ENCODE data around the gene RNPS1. TPM values are rescaled to one million over a fixed set of nuclear protein-coding genes. Genes with fewer than 3 reads are reported as not detected.

The RNPS1 gene
- polyA plus RNA-seq, 1 experiment = 129 TPM

DNA sequence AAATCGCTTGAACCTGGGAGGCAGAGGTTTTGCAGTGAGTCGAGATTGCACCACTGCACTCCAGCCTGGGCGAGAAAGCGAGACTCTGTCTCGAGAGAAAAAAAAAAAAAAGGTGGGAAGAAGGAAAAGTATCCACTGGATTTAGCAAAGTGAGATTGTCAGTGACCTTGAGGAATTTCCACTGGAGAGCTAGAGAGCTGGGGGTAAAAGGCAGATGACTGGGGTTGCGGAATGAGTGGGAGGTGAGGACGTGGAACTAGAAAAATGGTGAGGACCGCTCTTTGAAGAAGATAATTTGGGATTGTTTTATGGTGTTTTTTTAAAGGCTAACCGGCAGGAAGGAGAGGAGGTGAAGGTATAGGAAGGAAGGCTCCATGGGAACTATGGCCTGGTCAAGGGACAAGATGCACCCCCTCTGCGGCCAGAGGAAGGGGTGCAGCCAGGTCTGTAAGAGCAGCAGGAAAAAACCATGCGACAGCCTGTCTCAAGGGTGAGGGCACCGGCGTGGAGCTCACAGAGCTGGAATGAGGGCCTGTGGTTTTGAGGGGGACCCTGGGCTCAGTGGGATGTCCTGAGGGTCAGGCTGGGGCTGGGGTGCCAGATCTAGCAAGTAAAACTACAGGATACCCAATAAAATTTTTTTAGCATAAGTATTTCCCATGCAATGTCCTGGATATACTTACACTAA lies 63.4 kb downstream of the RNPS1 start:
- Histone ChIP-seq H3K4me3 (ENCODE audit: low read depth, low read length) (peak overlapping the region; percentile 96), H3K36me3 (ENCODE audit: control insufficient read depth, insufficient read depth, low read length) (peaks cover 11% of the 10 kb centered on the region), H3K27me3 (ENCODE audit: control insufficient read depth, insufficient read depth, low read length) (peaks cover 3% of the 10 kb centered on the region; the same call in 1 of the 2 replicates)
- no peak for DNase-seq (ENCODE audit: low read depth)
- ChIA-PET POLR2A (no interaction called here), CTCF (interaction anchor here (0.6 kb wide), 1 partner anchor 47 kb away, joined by 3 read pairs; the partner anchor contains the start of gene ECI1)
- TF ChIP-seq, protein P1, sequence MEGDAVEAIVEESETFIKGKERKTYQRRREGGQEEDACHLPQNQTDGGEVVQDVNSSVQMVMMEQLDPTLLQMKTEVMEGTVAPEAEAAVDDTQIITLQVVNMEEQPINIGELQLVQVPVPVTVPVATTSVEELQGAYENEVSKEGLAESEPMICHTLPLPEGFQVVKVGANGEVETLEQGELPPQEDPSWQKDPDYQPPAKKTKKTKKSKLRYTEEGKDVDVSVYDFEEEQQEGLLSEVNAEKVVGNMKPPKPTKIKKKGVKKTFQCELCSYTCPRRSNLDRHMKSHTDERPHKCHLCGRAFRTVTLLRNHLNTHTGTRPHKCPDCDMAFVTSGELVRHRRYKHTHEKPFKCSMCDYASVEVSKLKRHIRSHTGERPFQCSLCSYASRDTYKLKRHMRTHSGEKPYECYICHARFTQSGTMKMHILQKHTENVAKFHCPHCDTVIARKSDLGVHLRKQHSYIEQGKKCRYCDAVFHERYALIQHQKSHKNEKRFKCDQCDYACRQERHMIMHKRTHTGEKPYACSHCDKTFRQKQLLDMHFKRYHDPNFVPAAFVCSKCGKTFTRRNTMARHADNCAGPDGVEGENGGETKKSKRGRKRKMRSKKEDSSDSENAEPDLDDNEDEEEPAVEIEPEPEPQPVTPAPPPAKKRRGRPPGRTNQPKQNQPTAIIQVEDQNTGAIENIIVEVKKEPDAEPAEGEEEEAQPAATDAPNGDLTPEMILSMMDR (IDR thresholded peaks at IDR 0.05; ENCODE audit: insufficient read depth, low read depth, low read length) = no peak

Small RNAs within 50 kb of the gene (small RNA-seq; reads per million reads assigned to genes)
- 0.84 reads per million for gene MIR3677 (ENCODE audit: insufficient read length, low read depth, low replicate concordance)
- gene MIR4717 (ENCODE audit: insufficient read length, low read depth, low replicate concordance) = not detected

Other genes with a start within 250 kb of the RNPS1 start
- 0.26 and 0.33 TPM in 2 replicates for gene NPW, start 248.3 kb downstream of the RNPS1 start, polyA plus RNA-seq (2011; rRNA removed)
- gene NHERF2, start 241.2 kb downstream of the RNPS1 start, polyA plus RNA-seq (2011; rRNA removed) = 62.1 and 107 TPM in 2 replicates
- 14.6 and 21.0 TPM in 2 replicates for gene NTHL1, start 220.3 kb downstream of the RNPS1 start, polyA plus RNA-seq (2011; rRNA removed)
- gene TSC2, start 220.1 kb downstream of the RNPS1 start, polyA plus RNA-seq (2011; rRNA removed) = 30.5 and 66.3 TPM in 2 replicates
- 40.1 and 76.1 TPM in 2 replicates for gene PKD1, start 132.2 kb downstream of the RNPS1 start, polyA plus RNA-seq (2011; rRNA removed)
- 0.36 and 0.67 TPM in 2 replicates for gene RAB26, start 119.5 kb downstream of the RNPS1 start, polyA plus RNA-seq (2011; rRNA removed)
- 37.0 and 68.1 TPM in 2 replicates for gene TRAF7, start 112.3 kb downstream of the RNPS1 start, polyA plus RNA-seq (2011; rRNA removed)
- 0.01 and 0.02 TPM in 2 replicates for gene CASKIN1, start 71.5 kb downstream of the RNPS1 start, polyA plus RNA-seq (2011; rRNA removed)
- gene MLST8, start 62.7 kb downstream of the RNPS1 start, polyA plus RNA-seq (2011; rRNA removed) = 40.0 and 62.7 TPM in 2 replicates
- gene BRICD5, start 57.3 kb downstream of the RNPS1 start, polyA plus RNA-seq (2011; rRNA removed) = 1.5 and 1.7 TPM in 2 replicates
- 6.1 and 7.7 TPM in 2 replicates for gene PGP, start 53.3 kb downstream of the RNPS1 start, polyA plus RNA-seq (2011; rRNA removed)
- gene E4F1, start 44.5 kb downstream of the RNPS1 start, polyA plus RNA-seq (2011; rRNA removed) = 11.3 and 17.6 TPM in 2 replicates
- 0.33 and 0.38 TPM in 2 replicates for gene DNASE1L2, start 31.7 kb downstream of the RNPS1 start, polyA plus RNA-seq (2011; rRNA removed)
- gene ECI1, start 16.5 kb downstream of the RNPS1 start, polyA plus RNA-seq (2011; rRNA removed) = 36.9 and 63.9 TPM in 2 replicates
- 1.9 and 3.8 TPM in 2 replicates for gene ABCA3, start 72.6 kb upstream of the RNPS1 start, polyA plus RNA-seq (2011; rRNA removed)
- gene CCNF, start 161.3 kb upstream of the RNPS1 start, polyA plus RNA-seq (2011; rRNA removed) = 4.5 and 7.1 TPM in 2 replicates
- gene TEDC2, start 192.0 kb upstream of the RNPS1 start, polyA plus RNA-seq (2011; rRNA removed) = 2.2 and 3.7 TPM in 2 replicates
- 0.09 and 0.12 TPM in 2 replicates for gene NTN3, start 203.2 kb upstream of the RNPS1 start, polyA plus RNA-seq (2011; rRNA removed)
- gene TBC1D24, start 207.0 kb upstream of the RNPS1 start, polyA plus RNA-seq (2011; rRNA removed) = 6.0 and 9.2 TPM in 2 replicates
- 15.4 and 32.9 TPM in 2 replicates for gene ATP6V0C, start 245.8 kb upstream of the RNPS1 start, polyA plus RNA-seq (2011; rRNA removed)

All from BJ (cell line).